RPMI7951 (cell line): ENCODE measurements around the gene TSC2. TPM values are rescaled to one million over a fixed set of nuclear protein-coding genes. Genes with fewer than 3 reads are reported as not detected.
"Not testable (repeated sequence)": the region's sequence is repeated elsewhere in the genome, so short reads cannot be mapped to it uniquely, and the experiment has no call there.

Experiments
- DNase-seq: peaks from one replicate; pipeline ENCODE4 v3.0.0-alpha.2; 2012; ENCODE audit warnings: low read depth
- total RNA-seq: library from RNA; depleted of rRNA; stranded (reverse); fragments of >200 nt; shearing (Covaris generic); gene quantifications from 2 replicates; pipeline ENCODE4 v1.2.3, GENCODE V29; 2014; rRNA removed

TSC2 gene
- total RNA-seq, 1 experiment from 2014 or later: 19.0 TPM

GRCh38 chr16:2121853-2122252 is 74.1 kb downstream of the TSC2 start:
- DNase-seq: no peak

- no peak for DNase-seq
Observed at GRCh38 chr16:2122429-2122828, 74.6 kb downstream of the TSC2 start.

- not testable (repeated sequence) for DNase-seq
Observed at GRCh38 chr16:2122934-2123683, 75.3 kb downstream of the TSC2 start.

- not testable (repeated sequence) for DNase-seq
Observed at GRCh38 chr16:2123706-2124376, 76.1 kb downstream of the TSC2 start.

- peak; percentile 60 for DNase-seq
Observed at GRCh38 chr16:2124377-2124693, 76.5 kb downstream of the TSC2 start.

- peak; percentile 90 for DNase-seq
Observed at GRCh38 chr16:2124694-2125444, 77.1 kb downstream of the TSC2 start.

GRCh38 chr16:2125609-2126008 is 77.8 kb downstream of the TSC2 start:
- DNase-seq: not testable (repeated sequence)

GRCh38 chr16:2126161-2126743 is 78.5 kb downstream of the TSC2 start:
- not testable (repeated sequence) for DNase-seq

GRCh38 chr16:2126928-2127556 is 79.3 kb downstream of the TSC2 start:
- not testable (repeated sequence) for DNase-seq

- peak; percentile 65 for DNase-seq
Observed at GRCh38 chr16:2127630-2128280, 80.0 kb downstream of the TSC2 start.

GRCh38 chr16:2129251-2129650 is 81.5 kb downstream of the TSC2 start:
- peak; percentile 87 for DNase-seq

- DNase-seq: peak; percentile 56
Observed at GRCh38 chr16:2129890-2130447, 82.2 kb downstream of the TSC2 start.

- DNase-seq: not testable (repeated sequence)
Observed at GRCh38 chr16:2133797-2134196, 86.0 kb downstream of the TSC2 start.

GRCh38 chr16:2135071-2135470 is 87.3 kb downstream of the TSC2 start:
- DNase-seq: not testable (repeated sequence)

- DNase-seq: peak; percentile 83
Observed at GRCh38 chr16:2135770-2136490, 88.1 kb downstream of the TSC2 start, which contains the start of gene PKD1. TSS of gene PKD1 (minus strand) at chr16:2135898. CDS start at chr16:2135689, 209 bp downstream.

Other genes starting within 250 kb of the TSC2 start
- gene HAGH, start 221.2 kb upstream of the TSC2 start, total RNA-seq: 50.7 and 68.8 TPM in 2 replicates
- gene FAHD1, start 220.8 kb upstream of the TSC2 start, total RNA-seq: 39.3 and 54.6 TPM in 2 replicates
- gene MEIOB, start 175.8 kb upstream of the TSC2 start, total RNA-seq: not detected in 2 replicates
- gene HS3ST6, start 129.6 kb upstream of the TSC2 start, total RNA-seq: not detected in 2 replicates
- 12.2 and 14.4 TPM in 2 replicates for gene MSRB1, start 104.8 kb upstream of the TSC2 start, total RNA-seq
- gene RPL3L, start 93.3 kb upstream of the TSC2 start, total RNA-seq: not detected in 2 replicates
- gene NDUFB10, start 88.4 kb upstream of the TSC2 start, total RNA-seq: 209 and 290 TPM in 2 replicates
- 1,519 and 1,683 TPM in 2 replicates for gene RPS2, start 83.2 kb upstream of the TSC2 start, total RNA-seq
- gene RNF151, start 81.1 kb upstream of the TSC2 start, total RNA-seq: not detected in 2 replicates
- gene TBL3, start 75.9 kb upstream of the TSC2 start, total RNA-seq: 28.8 and 40.4 TPM in 2 replicates
- gene NOXO1, start 66.5 kb upstream of the TSC2 start, total RNA-seq: not detected in 2 replicates
- gene GFER, start 63.8 kb upstream of the TSC2 start, total RNA-seq: 6.7 and 16.5 TPM in 2 replicates
- gene SYNGR3, start 58.0 kb upstream of the TSC2 start, total RNA-seq: 5.5 and 6.6 TPM in 2 replicates
- 9.7 and 13.6 TPM in 2 replicates for gene ZNF598, start 38.2 kb upstream of the TSC2 start, total RNA-seq
- gene NPW, start 28.2 kb upstream of the TSC2 start, total RNA-seq: 0.20 and 0.24 TPM in 2 replicates
- gene NHERF2, start 21.1 kb upstream of the TSC2 start, total RNA-seq: 49.0 and 51.1 TPM in 2 replicates
- 24.8 and 48.2 TPM in 2 replicates for gene NTHL1, start 151 bp upstream of the TSC2 start, total RNA-seq
- gene PKD1, start 87.9 kb downstream of the TSC2 start, total RNA-seq: 19.1 and 29.9 TPM in 2 replicates
- gene RAB26, start 100.6 kb downstream of the TSC2 start, total RNA-seq: 0.20 and 0.72 TPM in 2 replicates
- gene TRAF7, start 107.8 kb downstream of the TSC2 start, total RNA-seq: 47.7 and 57.2 TPM in 2 replicates
- not detected in 2 replicates for gene CASKIN1, start 148.6 kb downstream of the TSC2 start, total RNA-seq
- 19.9 and 23.4 TPM in 2 replicates for gene MLST8, start 157.5 kb downstream of the TSC2 start, total RNA-seq
- gene BRICD5, start 162.9 kb downstream of the TSC2 start, total RNA-seq: 0.96 and 0.98 TPM in 2 replicates
- gene PGP, start 166.9 kb downstream of the TSC2 start, total RNA-seq: 14.1 and 21.0 TPM in 2 replicates
- gene E4F1, start 175.6 kb downstream of the TSC2 start, total RNA-seq: 10.5 and 14.0 TPM in 2 replicates
- 0.39 and 0.60 TPM in 2 replicates for gene DNASE1L2, start 188.5 kb downstream of the TSC2 start, total RNA-seq
- 36.5 and 45.3 TPM in 2 replicates for gene ECI1, start 203.6 kb downstream of the TSC2 start, total RNA-seq
- 148 and 155 TPM in 2 replicates for gene RNPS1, start 220.1 kb downstream of the TSC2 start, total RNA-seq